HepG2 (cell line): ENCODE measurements around the gene BTBD19. TPM values are rescaled to one million over a fixed set of nuclear protein-coding genes. Genes with fewer than 3 reads are reported as not detected.
A peak's percentile ranks its signal among the peaks of the same experiment; 100 is the strongest.

Experiments used
- CBX1 ChIP-seq: IDR thresholded peaks from one replicate; pipeline ENCODE4 v1.6.1; 2016; ENCODE audit warnings: antibody characterized with exemption, low read depth
- DR1 ChIP-seq: sonication (generic); formaldehyde crosslinking; IDR thresholded peaks from 2 replicates; pipeline ENCODE4 v1.8.0; 2021; ENCODE audit warnings: mild to moderate bottlenecking, missing genetic modification reagents, inconsistent platforms
- NONO ChIP-seq, 2 experiments: fragments of 450-650 bp in 1 of 2; sonication (generic) in 1 of 2; formaldehyde crosslinking in 1 of 2; IDR thresholded peaks in 1 of 2; conservative IDR thresholded peaks in 1 of 2; 2 replicates each; pipeline versions ENCODE4 v1.6.1 to v1.8.0; 2017 to 2022; ENCODE audit warnings: mild to moderate bottlenecking in 1 of 2, missing genetic modification reagents in 1 of 2, moderate library complexity in 1 of 2
- PITX1 ChIP-seq: sonication (generic); formaldehyde crosslinking; IDR thresholded peaks from 2 replicates; pipeline ENCODE4 v1.5.1; 2020; ENCODE audit warnings: mild to moderate bottlenecking, missing genetic modification reagents
- PTBP1 ChIP-seq: fragments of 200-400 bp; formaldehyde crosslinking; IDR thresholded peaks from 2 replicates; pipeline ENCODE4 v1.6.1; 2018; ENCODE audit warnings: low read length, low read depth; ENCODE audit not compliant: poor library complexity, severe bottlenecking
- TEAD2 ChIP-seq: sonication (generic); formaldehyde crosslinking; IDR thresholded peaks from 2 replicates; pipeline ENCODE4 v1.9.0; 2021; ENCODE audit warnings: missing genetic modification reagents
- TEAD3 ChIP-seq: optimal IDR thresholded peaks from 2 replicates; pipeline ENCODE3; 2016; ENCODE audit warnings: borderline replicate concordance
- ZNF30 ChIP-seq: sonication (generic); formaldehyde crosslinking; IDR thresholded peaks from 2 replicates; pipeline ENCODE4 v1.5.0; 2020; ENCODE audit warnings: mild to moderate bottlenecking, missing genetic modification reagents
- ZNF329 ChIP-seq: sonication (generic); formaldehyde crosslinking; IDR thresholded peaks from 2 replicates; pipeline ENCODE4 v1.9.0; 2021; ENCODE audit warnings: low read depth, mild to moderate bottlenecking, missing genetic modification reagents
- ZNF350 ChIP-seq: sonication (generic); formaldehyde crosslinking; IDR thresholded peaks from 2 replicates; pipeline ENCODE4 v1.4.0; 2020; ENCODE audit warnings: mild to moderate bottlenecking, low read depth, missing genetic modification reagents, borderline replicate concordance
- ZNF431 ChIP-seq: sonication (generic); formaldehyde crosslinking; IDR thresholded peaks from 2 replicates; pipeline ENCODE4 v1.9.0; 2022; ENCODE audit warnings: missing genetic modification reagents, low read depth, mild to moderate bottlenecking, borderline replicate concordance
- ZNF547 ChIP-seq: sonication (generic); formaldehyde crosslinking; IDR thresholded peaks from 2 replicates; pipeline ENCODE4 v1.5.1; 2020; ENCODE audit warnings: mild to moderate bottlenecking, missing genetic modification reagents
- ZNF562 ChIP-seq: sonication (generic); formaldehyde crosslinking; IDR thresholded peaks from 2 replicates; pipeline ENCODE4 v1.8.0; 2022; ENCODE audit warnings: missing genetic modification reagents, borderline replicate concordance
- ZNF570 ChIP-seq: sonication (generic); formaldehyde crosslinking; IDR thresholded peaks from 2 replicates; pipeline ENCODE4 v1.4.0; 2020; ENCODE audit warnings: mild to moderate bottlenecking, missing genetic modification reagents, borderline replicate concordance
- ZNF619 ChIP-seq: sonication (generic); formaldehyde crosslinking; IDR thresholded peaks from 2 replicates; pipeline ENCODE4 v1.4.0; 2020; ENCODE audit warnings: mild to moderate bottlenecking, missing genetic modification reagents
- ZNF646 ChIP-seq: sonication (generic); formaldehyde crosslinking; IDR thresholded peaks from 2 replicates; pipeline ENCODE4 v1.9.0; 2021; ENCODE audit warnings: mild to moderate bottlenecking, missing genetic modification reagents
- ZNF775 ChIP-seq: sonication (generic); formaldehyde crosslinking; IDR thresholded peaks from 2 replicates; pipeline ENCODE4 v1.4.0; 2020; ENCODE audit warnings: missing genetic modification reagents, mild to moderate bottlenecking, moderate library complexity, borderline replicate concordance
- polyA plus RNA-seq, 8 experiments: library from polyadenylated mRNA; depleted of rRNA in 3 of 8; stranded (reverse) in 7 of 8; unstranded in 1 of 8; fragments of >200 nt; fragmentation: Illumina TruSeq in 4 of 8; extraction: Trizol in 4 of 8; gene quantifications; 2 replicates each; pipeline versions ENCODE4 v1.2.1 to v1.2.3, GENCODE V29; 2011 to 2016; ENCODE audit warnings: low read depth in 4 of 8, missing spikeins in 1 of 8, mixed read lengths in 1 of 8; ENCODE audit not compliant: insufficient read depth in 1 of 8
- total RNA-seq, 5 experiments: library from RNA; depleted of rRNA; stranded (reverse); fragments of >200 nt; fragmentation: Illumina TruSeq; extraction: Trizol; gene quantifications; 2 replicates each; pipeline ENCODE4 v1.2.3, GENCODE V29; 2016; ENCODE audit warnings: low read depth in 1 of 5
- TF ChIP-seq, protein P1 (sequence below): sonication (generic); formaldehyde crosslinking; conservative IDR thresholded peaks from 2 replicates; pipeline ENCODE4 v1.8.1; 2023; ENCODE audit warnings: missing genetic modification reagents
- TF ChIP-seq, protein P2 (sequence below): sonication (generic); formaldehyde crosslinking; IDR thresholded peaks from 2 replicates; pipeline ENCODE4 v1.5.1; 2020; ENCODE audit warnings: missing genetic modification reagents, mild to moderate bottlenecking, borderline replicate concordance

BTBD19 gene
- total and polyA plus RNA-seq, 2 of the 13 experiments (the other 11 are each of a cell fraction or from before 2014, with no cell fraction given) = 2.7 to 6.7 TPM

GRCh38 chr1:44808938-44809917, 905 bp downstream of the BTBD19 start (continued):
- TF ChIP-seq, protein P1, sequence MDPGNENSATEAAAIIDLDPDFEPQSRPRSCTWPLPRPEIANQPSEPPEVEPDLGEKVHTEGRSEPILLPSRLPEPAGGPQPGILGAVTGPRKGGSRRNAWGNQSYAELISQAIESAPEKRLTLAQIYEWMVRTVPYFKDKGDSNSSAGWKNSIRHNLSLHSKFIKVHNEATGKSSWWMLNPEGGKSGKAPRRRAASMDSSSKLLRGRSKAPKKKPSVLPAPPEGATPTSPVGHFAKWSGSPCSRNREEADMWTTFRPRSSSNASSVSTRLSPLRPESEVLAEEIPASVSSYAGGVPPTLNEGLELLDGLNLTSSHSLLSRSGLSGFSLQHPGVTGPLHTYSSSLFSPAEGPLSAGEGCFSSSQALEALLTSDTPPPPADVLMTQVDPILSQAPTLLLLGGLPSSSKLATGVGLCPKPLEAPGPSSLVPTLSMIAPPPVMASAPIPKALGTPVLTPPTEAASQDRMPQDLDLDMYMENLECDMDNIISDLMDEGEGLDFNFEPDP (CRISPR knock-in tag) = 0 out of 2 replicates have a peak, but pooled peaks have one; percentile 90
- TF ChIP-seq ZNF775 (CRISPR knock-in tag) = no peak
- TF ChIP-seq ZNF562 (CRISPR knock-in tag) = no peak
- TF ChIP-seq DR1 (CRISPR knock-in tag) = 0 out of 2 replicates have a peak, but pooled peaks have one; percentile 49
- TF ChIP-seq TEAD2 (CRISPR knock-in tag) = no peak
- TF ChIP-seq ZNF30 = no peak
- TF ChIP-seq PITX1 (CRISPR knock-in tag) = no peak
- TF ChIP-seq CBX1 = no peak
- no peak for TF ChIP-seq ZNF646 (CRISPR knock-in tag)
- TF ChIP-seq ZNF619 = no peak
- TF ChIP-seq ZNF431 (CRISPR knock-in tag) = no peak
- TF ChIP-seq TEAD3 (CRISPR knock-in tag) = no peak
- no peak for TF ChIP-seq ZNF350 (CRISPR knock-in tag)
- TF ChIP-seq ZNF547 = no peak
- no peak for TF ChIP-seq NONO (IDR thresholded peaks at IDR 0.05)
- TF ChIP-seq NONO (CRISPR knock-in tag; conservative IDR thresholded peaks at IDR 0.05) = peak; percentile 57; the same call in 1 of the 2 replicates
- no peak for TF ChIP-seq PTBP1
- no peak for TF ChIP-seq ZNF570 (CRISPR knock-in tag)
- TF ChIP-seq, protein P2, sequence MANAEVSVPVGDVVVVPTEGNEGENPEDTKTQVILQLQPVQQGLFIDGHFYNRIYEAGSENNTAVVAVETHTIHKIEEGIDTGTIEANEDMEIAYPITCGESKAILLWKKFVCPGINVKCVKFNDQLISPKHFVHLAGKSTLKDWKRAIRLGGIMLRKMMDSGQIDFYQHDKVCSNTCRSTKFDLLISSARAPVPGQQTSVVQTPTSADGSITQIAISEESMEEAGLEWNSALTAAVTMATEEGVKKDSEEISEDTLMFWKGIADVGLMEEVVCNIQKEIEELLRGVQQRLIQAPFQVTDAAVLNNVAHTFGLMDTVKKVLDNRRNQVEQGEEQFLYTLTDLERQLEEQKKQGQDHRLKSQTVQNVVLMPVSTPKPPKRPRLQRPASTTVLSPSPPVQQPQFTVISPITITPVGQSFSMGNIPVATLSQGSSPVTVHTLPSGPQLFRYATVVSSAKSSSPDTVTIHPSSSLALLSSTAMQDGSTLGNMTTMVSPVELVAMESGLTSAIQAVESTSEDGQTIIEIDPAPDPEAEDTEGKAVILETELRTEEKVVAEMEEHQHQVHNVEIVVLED = 0 out of 2 replicates have a peak, but pooled peaks have one; percentile 35
- TF ChIP-seq ZNF329 = no peak
